WTC11 (cell line): Measurements from ENCODE around the gene CNOT1. TPM values are rescaled to one million over a fixed set of nuclear protein-coding genes. Genes with fewer than 3 reads are reported as not detected.

Experiments used
- ATAC-seq: fragments of 200-7000 bp; cut with Tn5 transposase; 2 replicates; pipeline ENCODE4 v1.10.0; 2021; ENCODE audit warnings: mild to moderate bottlenecking, moderate library complexity
- CTCF ChIA-PET: fragments of 300-600 bp; sonication (Branson Sonifier 250); formaldehyde crosslinking; loops from one replicate; lab custom pipeline; 2021; ENCODE audit warnings: antibody characterized with exemption; lab: Charles Lee
- POLR2A ChIA-PET: fragments of 350-600 bp; sonication (Branson Sonifier 250); formaldehyde crosslinking; loops from one replicate; lab custom pipeline; 2021; ENCODE audit warnings: antibody characterized with exemption; lab: Charles Lee
- DNase-seq: peaks from one replicate; pipeline ENCODE4 v3.0.0; 2021; ENCODE audit warnings: low spot score
- H3K27ac Mint-ChIP-seq: 2 replicates; pipeline ENCODE4 v1.8.0; 2021; ENCODE audit warnings: mixed read lengths
- H3K27me3 Mint-ChIP-seq: 2 replicates; pipeline ENCODE4 v1.8.0; 2021; ENCODE audit warnings: low read depth, mild to moderate bottlenecking, moderate library complexity, mixed read lengths
- H3K36me3 Mint-ChIP-seq: 2 replicates; pipeline ENCODE4 v1.8.0; 2021; ENCODE audit warnings: mixed read lengths
- H3K4me1 Mint-ChIP-seq: 2 replicates; pipeline ENCODE4 v1.8.0; 2022; ENCODE audit warnings: mixed read lengths
- H3K4me3 Mint-ChIP-seq: 2 replicates; pipeline ENCODE4 v1.8.0; 2021; ENCODE audit warnings: mild to moderate bottlenecking, moderate library complexity, mixed read lengths
- H3K9me3 Mint-ChIP-seq: 2 replicates; pipeline ENCODE4 v1.8.0; 2021; ENCODE audit warnings: mixed read lengths
- CBFB ChIP-seq: sonication (generic); formaldehyde crosslinking; IDR thresholded peaks from 2 replicates; pipeline ENCODE4 v1.8.1; 2022; ENCODE audit warnings: mild to moderate bottlenecking, low read depth, missing genetic modification reagents
- GRHL2 ChIP-seq: fragments of 250-450 bp; sonication (Bioruptor Pico); IDR thresholded peaks from 2 replicates; pipeline ENCODE4 v1.8.0; 2022; ENCODE audit warnings: mild to moderate bottlenecking, moderate library complexity; ENCODE audit not compliant: insufficient replicate concordance, severe bottlenecking
- KAT7 ChIP-seq: sonication (generic); formaldehyde crosslinking; IDR thresholded peaks from 2 replicates; pipeline ENCODE4 v1.8.1; 2023; ENCODE audit warnings: missing genetic modification reagents, mild to moderate bottlenecking, borderline replicate concordance
- TEAD1 ChIP-seq: sonication (generic); formaldehyde crosslinking; IDR thresholded peaks from 2 replicates; pipeline ENCODE4 v1.8.0; 2022; ENCODE audit warnings: mild to moderate bottlenecking, missing genetic modification reagents
- ZNF219 ChIP-seq: sonication (generic); formaldehyde crosslinking; IDR thresholded peaks from 2 replicates; pipeline ENCODE4 v1.8.0; 2023; ENCODE audit warnings: missing genetic modification reagents, mild to moderate bottlenecking, borderline replicate concordance
- ZNF416 ChIP-seq: fragments of 250-450 bp; sonication (Bioruptor Pico); IDR thresholded peaks from 2 replicates; pipeline ENCODE4 v1.9.0; 2021; ENCODE audit warnings: mild to moderate bottlenecking, inconsistent platforms
- total RNA-seq: library from RNA; stranded (reverse); gene quantifications from 3 replicates; pipeline ENCODE4 v1.2.3, GENCODE V29; 2021
- TF ChIP-seq, protein P1 (sequence below): fragments of 250-450 bp; sonication (Bioruptor Pico); IDR thresholded peaks from 2 replicates; pipeline ENCODE4 v1.8.0; 2021; ENCODE audit warnings: mild to moderate bottlenecking
- TF ChIP-seq, protein P2 (sequence below): sonication (generic); formaldehyde crosslinking; IDR thresholded peaks from 2 replicates; pipeline ENCODE4 v1.8.1; 2023; ENCODE audit warnings: mild to moderate bottlenecking, moderate library complexity, missing genetic modification reagents
- TF ChIP-seq, protein P3 (sequence below): fragments of 250-450 bp; sonication (Bioruptor Pico); IDR thresholded peaks from 2 replicates; pipeline ENCODE4 v1.9.0; 2021; ENCODE audit warnings: mild to moderate bottlenecking
- TF ChIP-seq, protein P4 (sequence below): sonication (generic); formaldehyde crosslinking; IDR thresholded peaks from 2 replicates; pipeline ENCODE4 v1.8.1; 2023; ENCODE audit warnings: mild to moderate bottlenecking, missing genetic modification reagents

Gene CNOT1
- total RNA-seq, 1 experiment from 2014 or later = 314 TPM

DNA sequence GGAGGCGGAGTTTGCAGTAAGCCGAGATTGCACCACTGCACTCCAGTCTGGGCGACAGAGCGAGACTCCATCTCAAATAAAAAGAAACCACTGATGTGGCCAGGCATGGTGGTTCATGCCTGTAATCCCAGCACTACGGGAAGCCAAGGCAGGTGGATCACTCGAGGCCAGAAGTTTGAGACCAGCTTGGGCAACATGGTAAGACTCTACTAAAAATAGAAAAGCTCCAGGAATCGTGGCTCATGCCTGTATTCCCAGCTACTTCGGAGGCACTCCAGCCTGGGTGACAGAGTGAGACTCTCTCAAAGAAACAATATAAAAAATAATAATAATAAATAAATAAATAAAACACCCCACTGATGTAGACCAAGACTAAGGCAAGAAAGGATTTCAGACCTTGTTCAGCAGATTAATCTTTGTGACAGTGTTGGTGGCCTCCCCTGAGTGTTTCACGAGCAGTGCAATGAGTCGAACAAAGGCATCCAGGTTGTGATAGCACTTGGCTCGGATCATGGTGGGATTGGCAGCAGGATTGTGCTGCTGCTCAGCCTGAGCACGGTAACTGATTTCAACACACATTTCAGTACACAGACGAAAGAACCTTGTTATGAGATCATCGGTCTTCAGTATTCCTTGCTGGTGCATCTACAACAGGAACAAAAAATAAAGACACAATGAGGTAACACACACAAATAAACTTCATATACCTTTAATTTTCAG is 95.7 kb downstream of the CNOT1 start:
- Mint-ChIP-seq H3K4me1 (no peaks in the 10 kb centered on the region), H3K27me3 (no peaks in the 10 kb centered on the region), H3K4me3 (no peak overlapping the region), H3K36me3 (peaks cover 94% of the 10 kb centered on the region), H3K27ac (no peak overlapping the region), H3K9me3 (no peaks in the 10 kb centered on the region)
- ATAC-seq (no peak), DNase-seq (no peak)
- CTCF ChIA-PET = no interaction called here
- POLR2A ChIA-PET = no interaction called here
- TF ChIP-seq, protein P1, sequence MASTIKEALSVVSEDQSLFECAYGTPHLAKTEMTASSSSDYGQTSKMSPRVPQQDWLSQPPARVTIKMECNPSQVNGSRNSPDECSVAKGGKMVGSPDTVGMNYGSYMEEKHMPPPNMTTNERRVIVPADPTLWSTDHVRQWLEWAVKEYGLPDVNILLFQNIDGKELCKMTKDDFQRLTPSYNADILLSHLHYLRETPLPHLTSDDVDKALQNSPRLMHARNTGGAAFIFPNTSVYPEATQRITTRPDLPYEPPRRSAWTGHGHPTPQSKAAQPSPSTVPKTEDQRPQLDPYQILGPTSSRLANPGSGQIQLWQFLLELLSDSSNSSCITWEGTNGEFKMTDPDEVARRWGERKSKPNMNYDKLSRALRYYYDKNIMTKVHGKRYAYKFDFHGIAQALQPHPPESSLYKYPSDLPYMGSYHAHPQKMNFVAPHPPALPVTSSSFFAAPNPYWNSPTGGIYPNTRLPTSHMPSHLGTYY (CRISPR knock-in tag) = no peak
- no peak for TF ChIP-seq ZNF219 (CRISPR knock-in tag)
- TF ChIP-seq, all 79 proteins: peak for 0

DNA sequence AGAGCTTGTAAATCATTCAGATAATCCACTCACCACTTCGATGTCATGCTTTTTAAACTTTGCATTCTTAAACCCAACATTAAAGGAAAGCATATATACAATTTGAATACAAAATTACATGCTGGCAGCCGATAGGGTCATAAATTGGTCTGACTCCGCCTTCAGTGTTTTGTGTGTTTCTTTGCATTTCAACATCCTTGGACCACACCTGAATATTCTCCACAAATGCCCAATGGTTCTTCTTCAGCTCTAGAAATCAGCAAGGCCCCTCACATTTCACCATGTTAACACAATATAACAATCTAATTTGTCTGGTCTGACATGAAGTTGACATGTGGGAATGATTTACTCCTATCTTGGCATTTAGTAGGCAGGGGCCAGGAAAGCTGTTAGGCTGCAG is 97.2 kb downstream of the CNOT1 start:
- H3K9me3 Mint-ChIP-seq = no peaks in the 10 kb centered on the region
- no peaks in the 10 kb centered on the region for H3K4me1 Mint-ChIP-seq
- no peak overlapping the region for H3K27ac Mint-ChIP-seq
- ChIA-PET CTCF (no interaction called here), POLR2A (no interaction called here)
- TF ChIP-seq, protein P2, sequence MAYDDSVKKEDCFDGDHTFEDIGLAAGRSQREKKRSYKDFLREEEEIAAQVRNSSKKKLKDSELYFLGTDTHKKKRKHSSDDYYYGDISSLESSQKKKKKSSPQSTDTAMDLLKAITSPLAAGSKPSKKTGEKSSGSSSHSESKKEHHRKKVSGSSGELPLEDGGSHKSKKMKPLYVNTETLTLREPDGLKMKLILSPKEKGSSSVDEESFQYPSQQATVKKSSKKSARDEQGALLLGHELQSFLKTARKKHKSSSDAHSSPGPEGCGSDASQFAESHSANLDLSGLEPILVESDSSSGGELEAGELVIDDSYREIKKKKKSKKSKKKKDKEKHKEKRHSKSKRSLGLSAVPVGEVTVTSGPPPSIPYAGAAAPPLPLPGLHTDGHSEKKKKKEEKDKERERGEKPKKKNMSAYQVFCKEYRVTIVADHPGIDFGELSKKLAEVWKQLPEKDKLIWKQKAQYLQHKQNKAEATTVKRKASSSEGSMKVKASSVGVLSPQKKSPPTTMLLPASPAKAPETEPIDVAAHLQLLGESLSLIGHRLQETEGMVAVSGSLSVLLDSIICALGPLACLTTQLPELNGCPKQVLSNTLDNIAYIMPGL (CRISPR knock-in tag) = no peak
- peaks cover 94% of the 10 kb centered on the region for H3K36me3 Mint-ChIP-seq
- H3K27me3 Mint-ChIP-seq = no peaks in the 10 kb centered on the region
- ATAC-seq (no peak), DNase-seq (no peak)
- no peak overlapping the region for H3K4me3 Mint-ChIP-seq

DNA sequence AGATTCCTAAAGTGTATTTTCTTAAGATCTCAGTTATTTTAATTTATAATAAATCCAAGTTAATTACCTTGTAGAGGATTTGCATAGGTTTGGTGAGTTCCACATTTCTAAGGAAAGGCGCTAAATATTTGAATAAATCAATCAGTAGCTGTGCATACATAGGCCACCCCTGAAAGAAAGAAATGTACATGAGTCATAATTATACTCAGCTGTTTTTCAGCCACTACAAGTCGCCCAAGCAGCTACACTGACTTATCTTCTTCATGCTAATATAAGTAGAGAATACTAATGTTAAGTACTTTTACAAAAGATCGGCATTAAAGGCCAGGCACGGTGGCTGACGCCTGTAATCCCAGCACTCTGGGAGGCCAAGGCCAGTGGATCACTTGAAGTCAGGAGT is 99.4 kb downstream of the CNOT1 start:
- Mint-ChIP-seq H3K4me3 (no peak overlapping the region), H3K4me1 (no peaks in the 10 kb centered on the region), H3K27me3 (no peaks in the 10 kb centered on the region), H3K9me3 (no peaks in the 10 kb centered on the region), H3K27ac (no peak overlapping the region), H3K36me3 (peaks cover 92% of the 10 kb centered on the region)
- ChIA-PET CTCF (no interaction called here), POLR2A (no interaction called here)
- DNase-seq (no peak), ATAC-seq (no peak)
- TF ChIP-seq ZNF416 (CRISPR knock-in tag) (no peak), GRHL2 (CRISPR knock-in tag) (no peak), KAT7 (CRISPR knock-in tag) (no peak), TEAD1 (CRISPR knock-in tag) (no peak), CBFB (CRISPR knock-in tag) (no peak)
- TF ChIP-seq, protein P3, sequence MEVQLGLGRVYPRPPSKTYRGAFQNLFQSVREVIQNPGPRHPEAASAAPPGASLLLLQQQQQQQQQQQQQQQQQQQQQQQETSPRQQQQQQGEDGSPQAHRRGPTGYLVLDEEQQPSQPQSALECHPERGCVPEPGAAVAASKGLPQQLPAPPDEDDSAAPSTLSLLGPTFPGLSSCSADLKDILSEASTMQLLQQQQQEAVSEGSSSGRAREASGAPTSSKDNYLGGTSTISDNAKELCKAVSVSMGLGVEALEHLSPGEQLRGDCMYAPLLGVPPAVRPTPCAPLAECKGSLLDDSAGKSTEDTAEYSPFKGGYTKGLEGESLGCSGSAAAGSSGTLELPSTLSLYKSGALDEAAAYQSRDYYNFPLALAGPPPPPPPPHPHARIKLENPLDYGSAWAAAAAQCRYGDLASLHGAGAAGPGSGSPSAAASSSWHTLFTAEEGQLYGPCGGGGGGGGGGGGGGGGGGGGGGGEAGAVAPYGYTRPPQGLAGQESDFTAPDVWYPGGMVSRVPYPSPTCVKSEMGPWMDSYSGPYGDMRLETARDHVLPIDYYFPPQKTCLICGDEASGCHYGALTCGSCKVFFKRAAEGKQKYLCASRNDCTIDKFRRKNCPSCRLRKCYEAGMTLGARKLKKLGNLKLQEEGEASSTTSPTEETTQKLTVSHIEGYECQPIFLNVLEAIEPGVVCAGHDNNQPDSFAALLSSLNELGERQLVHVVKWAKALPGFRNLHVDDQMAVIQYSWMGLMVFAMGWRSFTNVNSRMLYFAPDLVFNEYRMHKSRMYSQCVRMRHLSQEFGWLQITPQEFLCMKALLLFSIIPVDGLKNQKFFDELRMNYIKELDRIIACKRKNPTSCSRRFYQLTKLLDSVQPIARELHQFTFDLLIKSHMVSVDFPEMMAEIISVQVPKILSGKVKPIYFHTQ (CRISPR knock-in tag) = no peak
- TF ChIP-seq, protein P4, sequence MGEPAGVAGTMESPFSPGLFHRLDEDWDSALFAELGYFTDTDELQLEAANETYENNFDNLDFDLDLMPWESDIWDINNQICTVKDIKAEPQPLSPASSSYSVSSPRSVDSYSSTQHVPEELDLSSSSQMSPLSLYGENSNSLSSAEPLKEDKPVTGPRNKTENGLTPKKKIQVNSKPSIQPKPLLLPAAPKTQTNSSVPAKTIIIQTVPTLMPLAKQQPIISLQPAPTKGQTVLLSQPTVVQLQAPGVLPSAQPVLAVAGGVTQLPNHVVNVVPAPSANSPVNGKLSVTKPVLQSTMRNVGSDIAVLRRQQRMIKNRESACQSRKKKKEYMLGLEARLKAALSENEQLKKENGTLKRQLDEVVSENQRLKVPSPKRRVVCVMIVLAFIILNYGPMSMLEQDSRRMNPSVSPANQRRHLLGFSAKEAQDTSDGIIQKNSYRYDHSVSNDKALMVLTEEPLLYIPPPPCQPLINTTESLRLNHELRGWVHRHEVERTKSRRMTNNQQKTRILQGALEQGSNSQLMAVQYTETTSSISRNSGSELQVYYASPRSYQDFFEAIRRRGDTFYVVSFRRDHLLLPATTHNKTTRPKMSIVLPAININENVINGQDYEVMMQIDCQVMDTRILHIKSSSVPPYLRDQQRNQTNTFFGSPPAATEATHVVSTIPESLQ (CRISPR knock-in tag) = no peak
